Right atrium auricular region (tissue), 2 donors: ENCODE measurements around the gene CDK2AP2. TPM values are rescaled to one million over a fixed set of nuclear protein-coding genes. Genes with fewer than 3 reads are reported as not detected.
A peak's percentile ranks its signal among the peaks of the same experiment; 100 is the strongest.

Source experiments
- DNase-seq: peaks from one replicate; pipeline ENCODE4 v3.0.0-alpha.2; 2019; ENCODE audit warnings: low spot score
- H3K27ac ChIP-seq, 2 donors: fragments of 200-600 bp; sonication (generic); 1 replicate in 1 of 2; 2 replicates in 1 of 2; pipeline ENCODE4 v1.5.1; 2016 to 2019
- H3K27me3 ChIP-seq, 2 donors: fragments of 200-600 bp; sonication (generic); one replicate each; pipeline versions ENCODE4 v1.5.1 to v1.6.0; 2017 to 2019
- H3K36me3 ChIP-seq: fragments of 200-600 bp; sonication (generic); one replicate; pipeline ENCODE4 v1.5.1; 2016
- H3K4me1 ChIP-seq, 2 donors: fragments of 200-600 bp; sonication (generic); one replicate each; pipeline versions ENCODE4 v1.5.1 to v1.6.0; 2017 to 2019
- H3K4me3 ChIP-seq, 2 donors: fragments of 200-600 bp; sonication (generic); 1 replicate in 1 of 2; 2 replicates in 1 of 2; pipeline ENCODE4 v1.5.1; 2017 to 2019; ENCODE audit warnings: mild to moderate bottlenecking in 1 of 2, moderate library complexity in 1 of 2
- H3K9me3 ChIP-seq, 2 donors: fragments of 200-600 bp; sonication (generic); one replicate each; pipeline ENCODE4 v1.5.1; 2019
- CTCF ChIP-seq, 2 donors: fragments of 200-600 bp; sonication (generic); IDR thresholded peaks; one replicate each; pipeline ENCODE4 v1.5.1; 2019; ENCODE audit warnings: antibody characterized with exemption in 2 of 2
- total RNA-seq, 2 donors: library from RNA; depleted of rRNA; stranded (reverse); fragments of >200 nt; gene quantifications; one replicate each; pipeline ENCODE4 v1.1.0, GENCODE V29; 2016

CDK2AP2 gene
- total RNA-seq, 2 donors from 2014 or later: 49.1 to 70.0 TPM

- no peak overlapping the region for H3K4me3 ChIP-seq
- no peak for DNase-seq
Observed at GRCh38 chr11:67500831-67501715, 6.9 kb downstream of the CDK2AP2 start.

GRCh38 chr11:67500484-67500821 lies 7.5 kb downstream of the CDK2AP2 start:
- Histone ChIP-seq H3K4me3 (no peak overlapping the region), H3K36me3 (peaks cover 15% of the 10 kb centered on the region), H3K27me3 (no peaks in the 10 kb centered on the region), H3K4me1 (peaks cover 0 to 22% of the 10 kb centered on the region in 2 donors), H3K9me3 (no peaks in the 10 kb centered on the region), H3K27ac (no peak overlapping the region)
- DNase-seq: no peak
- TF ChIP-seq CTCF (IDR thresholded peaks at IDR 0.05): no peak

More at GRCh38 chr11:67500831-67501715, 6.9 kb downstream of the CDK2AP2 start:
- H3K4me1 ChIP-seq: peaks cover 0 to 28% of the 10 kb centered on the region in 2 donors
- H3K9me3 ChIP-seq: no peaks in the 10 kb centered on the region
- H3K36me3 ChIP-seq: peaks cover 15% of the 10 kb centered on the region
- no peak for TF ChIP-seq CTCF (IDR thresholded peaks at IDR 0.05)
- H3K27ac ChIP-seq: no peak overlapping the region
- no peaks in the 10 kb centered on the region for H3K27me3 ChIP-seq

- TF ChIP-seq CTCF (IDR thresholded peaks at IDR 0.05): no peak
- Histone ChIP-seq H3K36me3 (peaks cover 15% of the 10 kb centered on the region), H3K27me3 (no peaks in the 10 kb centered on the region), H3K9me3 (no peaks in the 10 kb centered on the region), H3K4me1 (peaks cover 0 to 18% of the 10 kb centered on the region in 2 donors), H3K4me3 (no peak overlapping the region), H3K27ac (no peak overlapping the region)
- DNase-seq: no peak
Observed at GRCh38 chr11:67499808-67500483, 8.0 kb downstream of the CDK2AP2 start.

GRCh38 chr11:67498544-67498972 lies 9.4 kb downstream of the CDK2AP2 start:
- DNase-seq: no peak
- H3K27me3 ChIP-seq: no peaks in the 10 kb centered on the region
- no peak overlapping the region for H3K4me3 ChIP-seq
- peaks cover 20% of the 10 kb centered on the region for H3K36me3 ChIP-seq
- H3K4me1 ChIP-seq: peaks cover 0 to 4% of the 10 kb centered on the region in 2 donors
- TF ChIP-seq CTCF (IDR thresholded peaks at IDR 0.05): no peak
- H3K9me3 ChIP-seq: no peaks in the 10 kb centered on the region
- peak overlapping the region in 1 of 2 donors; percentile 22 for H3K27ac ChIP-seq

- no peak for DNase-seq
- no peak overlapping the region for H3K4me3 ChIP-seq
- no peaks in the 10 kb centered on the region for H3K9me3 ChIP-seq
- H3K27me3 ChIP-seq: no peaks in the 10 kb centered on the region
- no peaks in the 10 kb centered on the region for H3K4me1 ChIP-seq
- peaks cover 28% of the 10 kb centered on the region for H3K36me3 ChIP-seq
- TF ChIP-seq CTCF (IDR thresholded peaks at IDR 0.05): no peak
- H3K27ac ChIP-seq: peak overlapping the region in 1 of 2 donors; percentile 22
Observed at GRCh38 chr11:67497656-67498291, 10.2 kb downstream of the CDK2AP2 start.
